Measurements from ENCODE around the gene KANK2. TPM values are rescaled to one million over a fixed set of nuclear protein-coding genes. Genes with fewer than 3 reads are reported as not detected.
A peak's percentile ranks its signal among the peaks of the same experiment; 100 is the strongest.

KANK2 gene
- total and polyA plus RNA-seq, 2 of the 13 experiments (the other 11 are each of a cell fraction or from before 2014, with no cell fraction given), result 5.7 to 12.9 TPM

- no peak for TF ChIP-seq U2AF1 (optimal IDR thresholded peaks at IDR 0.05; ENCODE audit: low read depth, low read length)
- TF ChIP-seq FOXO4 (CRISPR knock-in tag; conservative IDR thresholded peaks at IDR 0.05), result no peak
- peak; percentile 64 for TF ChIP-seq ZNF629 (CRISPR knock-in tag; conservative IDR thresholded peaks at IDR 0.05)
- no peak for TF ChIP-seq GZF1 (CRISPR knock-in tag; IDR thresholded peaks at IDR 0.05)
- no peak for TF ChIP-seq ZNF232 (CRISPR knock-in tag; IDR thresholded peaks at IDR 0.05; ENCODE audit: borderline replicate concordance)
- no peak for TF ChIP-seq FOXM1 (CRISPR knock-in tag; IDR thresholded peaks at IDR 0.05)
- TF ChIP-seq ZNF597 (CRISPR knock-in tag; IDR thresholded peaks at IDR 0.05), result no peak
- TF ChIP-seq ATAD3A (CRISPR knock-in tag; IDR thresholded peaks at IDR 0.05), result no peak
- TF ChIP-seq ZNF260 (CRISPR knock-in tag; IDR thresholded peaks at IDR 0.05; ENCODE audit: borderline replicate concordance, low read depth), result no peak
- TF ChIP-seq ZNF574 (CRISPR knock-in tag; IDR thresholded peaks at IDR 0.05), result 0 out of 2 replicates have a peak, but pooled peaks have one; percentile 6
- no peak for TF ChIP-seq SRY (CRISPR knock-in tag; IDR thresholded peaks at IDR 0.05)
- no peak for TF ChIP-seq ZNF646 (CRISPR knock-in tag; IDR thresholded peaks at IDR 0.05)
- no peak for TF ChIP-seq SMARCE1 (IDR thresholded peaks at IDR 0.05; ENCODE audit: borderline replicate concordance)
- TF ChIP-seq ZNF484 (CRISPR knock-in tag; IDR thresholded peaks at IDR 0.05; ENCODE audit: borderline replicate concordance, low read depth), result no peak
- TF ChIP-seq FOSL2 (CRISPR knock-in tag; IDR thresholded peaks at IDR 0.05), result peak; percentile 39; the same call in 1 of the 2 replicates
These were observed 59.6 kb downstream of the KANK2 start (continued) for GRCh38 chr19:11137542-11138384.

All from HepG2 (cell line).